H1 (cell line): ENCODE data around the gene STK11. TPM values are rescaled to one million over a fixed set of nuclear protein-coding genes. Genes with fewer than 3 reads are reported as not detected.

Experiments
- CTCF ChIA-PET: fragments of 300-600 bp; sonication (Branson Sonifier 250); formaldehyde crosslinking; loops from one replicate; lab custom pipeline; 2021; ENCODE audit not compliant: partially characterized antibody; lab: Charles Lee
- POLR2A ChIA-PET: fragments of 300-600 bp; sonication (Branson Sonifier 250); formaldehyde crosslinking; loops from one replicate; lab custom pipeline; 2021; ENCODE audit warnings: inconsistent platforms; ENCODE audit not compliant: partially characterized antibody; lab: Charles Lee
- DNase-seq, 2 experiments: peaks; one replicate each; pipeline versions ENCODE4 v3.0.0 to v3.0.0-alpha.2; 2010 to 2022; ENCODE audit warnings: low spot score in 2 of 2, low read depth in 1 of 2, mixed read lengths in 1 of 2
- FAIRE-seq: peaks from 2 replicates; lab custom pipeline; 2011; peaks lifted over from hg19 to GRCh38; lab: Jason Lieb, UNC
- H2AFZ ChIP-seq: 2 replicates; pipeline ENCODE4 v1.8.1; 2012; ENCODE audit warnings: low read length, inconsistent platforms
- H2AK5ac ChIP-seq: 2 replicates; pipeline ENCODE4 v1.6.1; 2013; ENCODE audit warnings: low read depth, low read length
- H2BK120ac ChIP-seq: replicated peaks from 2 replicates; pipeline ENCODE3; 2013; ENCODE audit warnings: low read depth, low read length, inconsistent platforms
- H2BK12ac ChIP-seq: 2 replicates; pipeline ENCODE4 v1.6.1; 2013; ENCODE audit warnings: low read depth, low read length
- H2BK15ac ChIP-seq: 2 replicates; pipeline ENCODE4 v1.6.1; 2013; ENCODE audit warnings: low read length
- H2BK20ac ChIP-seq: 2 replicates; pipeline ENCODE4 v1.6.1; 2013; ENCODE audit warnings: low read length
- H2BK5ac ChIP-seq: 2 replicates; pipeline ENCODE4 v1.6.1; 2013; ENCODE audit warnings: low read depth, low read length
- H3K14ac ChIP-seq: 2 replicates; pipeline ENCODE4 v1.6.1; 2013; ENCODE audit warnings: inconsistent platforms; ENCODE audit not compliant: insufficient read length
- H3K18ac ChIP-seq: 2 replicates; pipeline ENCODE4 v1.6.1; 2013; ENCODE audit warnings: low read length; ENCODE audit errors: extremely low read depth
- H3K23ac ChIP-seq: 2 replicates; pipeline ENCODE4 v1.6.1; 2013; ENCODE audit warnings: inconsistent platforms; ENCODE audit not compliant: insufficient read length
- H3K23me2 ChIP-seq: 2 replicates; pipeline ENCODE4 v1.6.1; 2013; ENCODE audit warnings: low read depth, low read length
- H3K27ac ChIP-seq: 2 replicates; pipeline ENCODE4 v1.6.1; 2011; ENCODE audit warnings: low read depth, low read length, inconsistent platforms
- H3K27me3 ChIP-seq, 4 experiments: replicated peaks in 1 of 4; 1 replicate in 1 of 4; 2 replicates in 3 of 4; pipeline versions ENCODE4 v1.6.1 to v1.8.1; 2011 to 2013; ENCODE audit warnings: low read length in 3 of 4, mild to moderate bottlenecking in 3 of 4, inconsistent platforms in 2 of 4, mixed read lengths in 2 of 4, moderate library complexity in 1 of 4; ENCODE audit not compliant: control insufficient read depth in 3 of 4, insufficient read depth in 3 of 4; ENCODE audit errors: extremely low read depth in 1 of 4
- H3K36me3 ChIP-seq, 4 experiments: 2 replicates each; pipeline versions ENCODE4 v1.6.1 to v1.8.1; 2011 to 2013; ENCODE audit warnings: mild to moderate bottlenecking in 4 of 4, low read length in 3 of 4, moderate library complexity in 2 of 4, control low read depth in 1 of 4, inconsistent platforms in 1 of 4; ENCODE audit not compliant: insufficient read depth in 4 of 4, control insufficient read depth in 2 of 4
- H3K4ac ChIP-seq: replicated peaks from 2 replicates; pipeline ENCODE3; 2013; ENCODE audit warnings: low read length, low read depth, mixed read lengths, inconsistent platforms; ENCODE audit not compliant: insufficient read length
- H3K4me1 ChIP-seq, 4 experiments: replicated peaks in 1 of 4; 1 replicate in 1 of 4; 2 replicates in 3 of 4; pipeline versions ENCODE4 v1.6.1 to v1.8.1; 2011 to 2013; ENCODE audit warnings: low read length in 3 of 4, inconsistent platforms in 2 of 4, mixed read lengths in 1 of 4; ENCODE audit not compliant: insufficient read depth in 4 of 4, control insufficient read depth in 3 of 4
- H3K4me2 ChIP-seq, 2 experiments: 2 replicates each; pipeline versions ENCODE4 v1.6.1 to v1.8.1; 2011 to 2013; ENCODE audit warnings: low read depth in 2 of 2, low read length in 2 of 2, control low read depth in 1 of 2, inconsistent platforms in 1 of 2, mild to moderate bottlenecking in 1 of 2; ENCODE audit not compliant: insufficient read depth in 1 of 2
- H3K4me3 ChIP-seq, 4 experiments: fragments of 200-600, 300-600 bp in 1 of 4; sonication (generic), shearing (Covaris generic), sonication (Bioruptor Twin) in 1 of 4; 2 replicates each; pipeline versions ENCODE4 v1.5.1 to v1.8.1; 2011 to 2016; ENCODE audit warnings: low read length in 4 of 4, low read depth in 3 of 4, control low read depth in 2 of 4, inconsistent platforms in 2 of 4, mild to moderate bottlenecking in 2 of 4, mixed read lengths in 1 of 4, moderate library complexity in 1 of 4; ENCODE audit not compliant: insufficient read depth in 2 of 4; ENCODE audit errors: extremely low read depth in 1 of 4
- H3K56ac ChIP-seq: replicated peaks from 2 replicates; pipeline ENCODE3; 2013; ENCODE audit warnings: low read depth, mild to moderate bottlenecking, mixed read lengths, low read length, inconsistent platforms; ENCODE audit not compliant: insufficient read length
- H3K79me1 ChIP-seq: 2 replicates; pipeline ENCODE4 v1.6.1; 2013; ENCODE audit warnings: low read depth, low read length, control low read depth
- H3K79me2 ChIP-seq, 2 experiments: 2 replicates each; pipeline versions ENCODE4 v1.6.1 to v1.8.1; 2012 to 2013; ENCODE audit warnings: low read length in 2 of 2, mild to moderate bottlenecking in 2 of 2, inconsistent platforms in 1 of 2; ENCODE audit not compliant: insufficient read depth in 2 of 2, control insufficient read depth in 1 of 2
- H3K9ac ChIP-seq, 4 experiments: replicated peaks in 1 of 4; 1 replicate in 1 of 4; 2 replicates in 3 of 4; pipeline versions ENCODE4 v1.6.1 to v1.8.1; 2011 to 2013; ENCODE audit warnings: low read depth in 3 of 4, low read length in 3 of 4, control low read depth in 2 of 4, mild to moderate bottlenecking in 2 of 4, moderate library complexity in 2 of 4, inconsistent platforms in 1 of 4; ENCODE audit errors: extremely low read depth in 1 of 4
- H3K9me3 ChIP-seq, 2 experiments: 2 replicates each; pipeline versions ENCODE4 v1.6.1 to v1.8.1; 2012 to 2013; ENCODE audit warnings: mild to moderate bottlenecking in 2 of 2, moderate library complexity in 2 of 2, control low read depth in 1 of 2, inconsistent platforms in 1 of 2, low read depth in 1 of 2, low read length in 1 of 2, mixed read lengths in 1 of 2; ENCODE audit not compliant: insufficient read depth in 2 of 2
- H4K20me1 ChIP-seq, 2 experiments: replicated peaks in 1 of 2; 2 replicates each; pipeline versions ENCODE3 to v1.8.1; 2011 to 2013; ENCODE audit warnings: inconsistent platforms in 2 of 2, low read length in 2 of 2, mild to moderate bottlenecking in 1 of 2; ENCODE audit not compliant: insufficient read depth in 2 of 2, control insufficient read depth in 1 of 2
- H4K5ac ChIP-seq: 2 replicates; pipeline ENCODE4 v1.6.1; 2013; ENCODE audit warnings: low read length, low read depth, mixed read lengths, inconsistent platforms; ENCODE audit not compliant: insufficient read length
- H4K8ac ChIP-seq: 2 replicates; pipeline ENCODE4 v1.8.0; 2013; ENCODE audit warnings: mild to moderate bottlenecking, moderate library complexity, low read length, inconsistent platforms; ENCODE audit not compliant: insufficient read depth; ENCODE audit errors: extremely low read depth
- H4K91ac ChIP-seq: replicated peaks from 2 replicates; pipeline ENCODE3; 2013; ENCODE audit warnings: low read length, mixed read lengths, inconsistent platforms; ENCODE audit not compliant: insufficient read length
- CEBPB ChIP-seq: IDR thresholded peaks from 2 replicates; pipeline ENCODE4 v1.6.1; 2012; ENCODE audit warnings: low read depth, low read length
- CTBP2 ChIP-seq: IDR thresholded peaks from 2 replicates; pipeline ENCODE4 v1.7.0; 2011; ENCODE audit warnings: borderline replicate concordance, mild to moderate bottlenecking, moderate library complexity, mixed read lengths, low read length; ENCODE audit not compliant: insufficient read depth, insufficient read length
- WGBS, 2 experiments: shearing (Covaris generic) in 1 of 2; methylation state at CpG; one replicate each; pipeline versions ENCODE4 v1.1.6 to v1.1.7; 2013 to 2015; ENCODE audit warnings: low lambda C conversion rate in 2 of 2, mixed read lengths in 2 of 2, inconsistent platforms in 1 of 2, low coverage in 1 of 2, missing lambda C conversion rate in 1 of 2; ENCODE audit not compliant: insufficient replicate concordance in 2 of 2, insufficient coverage in 1 of 2, insufficient read length in 1 of 2; ENCODE audit errors: extremely low coverage in 1 of 2, missing lambda C conversion rate in 1 of 2; 5-methylcytosine and 5-hydroxymethylcytosine counted together
- polyA plus RNA-seq, 7 experiments: library from polyadenylated mRNA; depleted of rRNA in 3 of 7; stranded (reverse) in 5 of 7; unstranded in 2 of 7; fragments of >200 nt in 5 of 7; fragments of 200-250 nt in 2 of 7; gene quantifications; 1 replicate in 5 of 7; 2 replicates in 1 of 7; 4 replicates in 1 of 7; pipeline versions ENCODE4 v1.2.1 to v1.2.3, GENCODE V29; 2011 to 2013; ENCODE audit warnings: missing spikeins in 2 of 7, mixed read lengths in 2 of 7
- total RNA-seq: library from RNA; stranded (reverse); fragmentation: NEBNext Ultra II Directional; extraction: Animal tissue kit (Norgen Biotek cat#: 25700); gene quantifications from 2 replicates; pipeline ENCODE4 v1.2.1, GENCODE V29; 2021

STK11 gene
- total and polyA plus RNA-seq, 2 of the 8 experiments (the other 6 are each of a cell fraction or from before 2014, with no cell fraction given) = 45.3 to 70.7 TPM

DNA sequence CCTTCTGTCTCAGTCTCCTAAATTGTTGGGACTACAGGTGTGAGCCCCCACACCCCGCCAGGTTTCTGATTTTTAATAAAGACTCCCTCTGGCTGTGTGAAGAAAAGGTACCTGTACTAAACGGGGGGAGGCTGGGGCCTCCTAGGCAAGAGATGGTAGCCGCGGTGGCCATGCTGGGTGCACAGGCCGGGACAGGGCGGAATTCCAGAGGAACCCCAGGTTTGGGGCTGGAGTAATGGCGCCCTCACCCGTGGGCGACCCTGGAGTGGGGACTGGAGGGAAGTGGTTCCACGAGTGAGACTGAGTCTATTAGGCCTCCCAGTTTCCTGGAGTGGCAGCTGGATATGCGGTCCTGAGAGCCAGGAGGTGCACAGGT is 33.8 kb downstream of the STK11 start:
- peaks cover 9% of the 10 kb centered on the region for H3K79me1 ChIP-seq
- peaks cover 15% of the 10 kb centered on the region; the same call in 1 of the 2 replicates for H3K23me2 ChIP-seq
- H3K4me1 ChIP-seq = peaks cover 0 to 17% (median 11%) of the 10 kb centered on the region in 4 experiments; a peak in 5 of 7 replicates
- H2BK15ac ChIP-seq = no peak overlapping the region
- peak overlapping the region; percentile 80 for H4K91ac ChIP-seq
- H3K4ac ChIP-seq = no peak overlapping the region
- H2BK20ac ChIP-seq = no peak overlapping the region
- H4K5ac ChIP-seq = no peak overlapping the region
- FAIRE-seq (no peak), DNase-seq (no peak)
- ChIA-PET POLR2A (interaction anchor here (1.8 to 10.1 kb wide), 4 partner anchors 16 to 136 kb away, joined by 5 to 355 read pairs (median 7); partner anchors contain the start of genes CIRBP and GPX4), CTCF (interaction anchor here (0.6 to 2.4 kb wide), 5 partner anchors 9 to 169 kb away, joined by 3 to 9 read pairs (median 3); no protein-coding TSS in a partner anchor)
- no peak overlapping the region for H3K14ac ChIP-seq
- no peak overlapping the region for H3K23ac ChIP-seq
- peaks cover 0 to 15% of the 10 kb centered on the region in 2 experiments for H4K20me1 ChIP-seq
- no peak overlapping the region for H3K27ac ChIP-seq
- no peak overlapping the region for H2AK5ac ChIP-seq
- no peak overlapping the region for H2BK120ac ChIP-seq
- WGBS, 2 experiments = 89% methylated on average over 11 of the region's 11 CpGs; no CpG with 5 or more reads in 1 of the 2 experiments
- H3K36me3 ChIP-seq = peaks cover 2 to 14% (median 3%) of the 10 kb centered on the region in 4 experiments; a peak in 5 of 8 replicates
- no peak overlapping the region; the same call in 1 of the 2 replicates for H2BK5ac ChIP-seq
- no peak overlapping the region for H3K9ac ChIP-seq
- peak overlapping the region; percentile 57 to 79; a peak in 3 of 4 replicates for H3K4me2 ChIP-seq
- no peaks in the 10 kb centered on the region for H3K9me3 ChIP-seq
- peak overlapping the region; percentile 48; the same call in 1 of the 2 replicates for H3K18ac ChIP-seq
- no peak overlapping the region for H4K8ac ChIP-seq
- no peak overlapping the region for H3K56ac ChIP-seq
- no peaks in the 10 kb centered on the region for H3K27me3 ChIP-seq
- peak overlapping the region in 1 of 4 experiments; percentile 59; a peak in 2 of 8 replicates for H3K4me3 ChIP-seq
- H2AFZ ChIP-seq = no peak overlapping the region
- H2BK12ac ChIP-seq = peak overlapping the region; percentile 27; the same call in 1 of the 2 replicates
- H3K79me2 ChIP-seq = peaks cover 0 to 7% of the 10 kb centered on the region in 2 experiments; a peak in 1 of 4 replicates
- TF ChIP-seq CEBPB = no peak
- no peak for TF ChIP-seq CTBP2
